SK-N-SH (cell line): ENCODE measurements around the gene DPF1. TPM values are rescaled to one million over a fixed set of nuclear protein-coding genes. Genes with fewer than 3 reads are reported as not detected.

Experiments used
- CTCF ChIA-PET: fragments of 300-600, 350-600 bp; formaldehyde crosslinking; extraction: SDS; loops from one replicate; lab custom pipeline; 2021; lab: Yijun Ruan, JAX
- POLR2A ChIA-PET: fragments of 350-600 bp; sonication (Branson Sonifier 250); formaldehyde crosslinking; extraction: SDS; loops from one replicate; lab custom pipeline; 2020; ENCODE audit warnings: antibody characterized with exemption, inconsistent platforms; lab: Yijun Ruan, JAX
- DNase-seq: peaks from one replicate; pipeline ENCODE4 v3.0.0; 2012
- H2AFZ ChIP-seq: fragments of 200-600 bp; sonication (generic); 2 replicates; pipeline ENCODE4 v1.8.1; 2016; ENCODE audit warnings: antibody characterized with exemption, mild to moderate bottlenecking, low read depth
- H3F3A ChIP-seq: fragments of 200-600 bp; sonication (generic); replicated peaks from 2 replicates; pipeline ENCODE3; 2016; ENCODE audit warnings: antibody characterized with exemption, mild to moderate bottlenecking; ENCODE audit not compliant: insufficient read depth
- H3K27ac ChIP-seq, 2 experiments: fragments of 200-500 bp in 1 of 2; fragments of 200-600 bp in 1 of 2; sonication (Bioruptor generic) in 1 of 2; sonication (generic), shearing (Covaris generic) in 1 of 2; 2 replicates each; pipeline versions ENCODE4 v1.5.1 to v1.6.1; 2014 to 2016; ENCODE audit warnings: low read depth in 2 of 2, inconsistent platforms in 1 of 2, low read length in 1 of 2, mild to moderate bottlenecking in 1 of 2, mixed read lengths in 1 of 2
- H3K27me3 ChIP-seq: fragments of 200-600 bp; sonication (generic), shearing (Covaris generic); 2 replicates; pipeline ENCODE4 v1.6.1; 2016; ENCODE audit warnings: mixed run types; ENCODE audit not compliant: insufficient read depth
- H3K36me3 ChIP-seq, 2 experiments: fragments of 200-500 bp in 1 of 2; fragments of 200-600 bp in 1 of 2; sonication (Bioruptor generic) in 1 of 2; sonication (generic) in 1 of 2; replicated peaks in 1 of 2; 2 replicates each; pipeline versions ENCODE3 to v1.5.1; 2014 to 2016; ENCODE audit warnings: low read length in 1 of 2, mild to moderate bottlenecking in 1 of 2; ENCODE audit not compliant: insufficient read depth in 2 of 2, control insufficient read depth in 1 of 2
- H3K4me1 ChIP-seq, 2 experiments: fragments of 200-500 bp in 1 of 2; fragments of 200-600 bp in 1 of 2; sonication (Bioruptor generic) in 1 of 2; sonication (generic), shearing (Covaris generic) in 1 of 2; 2 replicates each; pipeline versions ENCODE4 v1.5.1 to v1.6.1; 2014 to 2016; ENCODE audit warnings: low read depth in 1 of 2, low read length in 1 of 2, mixed run types in 1 of 2; ENCODE audit not compliant: insufficient read depth in 2 of 2, control insufficient read depth in 1 of 2
- H3K4me2 ChIP-seq: fragments of 200-600 bp; sonication (generic), shearing (Covaris generic); 2 replicates; pipeline ENCODE4 v1.6.1; 2017; ENCODE audit warnings: mixed run types
- H3K4me3 ChIP-seq, 2 experiments: fragments of 200-500 bp in 1 of 2; fragments of 200-600 bp in 1 of 2; sonication (Bioruptor generic) in 1 of 2; sonication (generic), shearing (Covaris generic) in 1 of 2; 2 replicates each; pipeline versions ENCODE4 v1.5.1 to v1.8.1; 2014 to 2016; ENCODE audit warnings: low read depth in 2 of 2, inconsistent platforms in 1 of 2, low read length in 1 of 2, mild to moderate bottlenecking in 1 of 2, mixed read lengths in 1 of 2, moderate library complexity in 1 of 2
- H3K79me2 ChIP-seq: fragments of 200-600 bp; sonication (generic); 2 replicates; pipeline ENCODE4 v1.8.1; 2017; ENCODE audit warnings: mild to moderate bottlenecking; ENCODE audit not compliant: insufficient read depth
- H3K9ac ChIP-seq: fragments of 200-600 bp; sonication (generic); 2 replicates; pipeline ENCODE4 v1.6.1; 2017; ENCODE audit warnings: mixed run types
- H3K9me2 ChIP-seq: fragments of 200-600 bp; sonication (generic); 2 replicates; pipeline ENCODE4 v1.6.1; 2017; ENCODE audit warnings: mixed run types
- H3K9me3 ChIP-seq: fragments of 200-600 bp; sonication (generic); 2 replicates; pipeline ENCODE4 v1.6.1; 2017; ENCODE audit warnings: mixed run types, mild to moderate bottlenecking, moderate library complexity
- H4K20me1 ChIP-seq: fragments of 200-600 bp; sonication (generic); 2 replicates; pipeline ENCODE4 v1.6.1; 2017; ENCODE audit warnings: mild to moderate bottlenecking, mixed run types; ENCODE audit not compliant: insufficient read depth
- CHD2 ChIP-seq: fragments of 150-350 bp; IDR thresholded peaks from 2 replicates; pipeline ENCODE4 v1.6.1; 2018; ENCODE audit warnings: low read length; ENCODE audit not compliant: partially characterized antibody
- ELF1 ChIP-seq: IDR thresholded peaks from 2 replicates; pipeline ENCODE4 v1.4.0; 2012
- FOXJ3 ChIP-seq: sonication (generic); formaldehyde crosslinking; IDR thresholded peaks from 2 replicates; pipeline ENCODE4 v1.5.1; 2020; ENCODE audit warnings: mild to moderate bottlenecking, missing genetic modification reagents
- JUND ChIP-seq: IDR thresholded peaks from 2 replicates; pipeline ENCODE4 v1.4.0; 2012
- MAX ChIP-seq: IDR thresholded peaks from 2 replicates; pipeline ENCODE4 v1.4.0; 2012; ENCODE audit warnings: low read depth
- MEF2A ChIP-seq: IDR thresholded peaks from 2 replicates; pipeline ENCODE4 v1.4.0; 2012; ENCODE audit warnings: low read depth, borderline replicate concordance
- MXI1 ChIP-seq: IDR thresholded peaks from 2 replicates; pipeline ENCODE4 v1.6.1; 2012; ENCODE audit warnings: mild to moderate bottlenecking, low read depth, low read length, improper control_type of control experiment
- NFIC ChIP-seq: IDR thresholded peaks from 2 replicates; pipeline ENCODE4 v1.4.0; 2012; ENCODE audit warnings: borderline replicate concordance
- PBX3 ChIP-seq: IDR thresholded peaks from 2 replicates; pipeline ENCODE4; 2012
- POLR2AphosphoS5 ChIP-seq: IDR thresholded peaks from 2 replicates; pipeline ENCODE4 v1.6.1; 2012; ENCODE audit warnings: low read depth, low read length
- REST ChIP-seq: IDR thresholded peaks from 2 replicates; pipeline ENCODE4 v1.6.1; 2012; ENCODE audit warnings: mild to moderate bottlenecking, low read depth, low read length, moderate library complexity
- RFX5 ChIP-seq: IDR thresholded peaks from 2 replicates; pipeline ENCODE4 v1.6.1; 2012; ENCODE audit warnings: mild to moderate bottlenecking, improper control_type of control experiment, low read length
- RXRA ChIP-seq: IDR thresholded peaks from 2 replicates; pipeline ENCODE4 v1.4.0; 2012; ENCODE audit warnings: low read depth, mild to moderate bottlenecking, borderline replicate concordance
- SIN3A ChIP-seq: IDR thresholded peaks from 2 replicates; pipeline ENCODE4 v1.6.1; 2012; ENCODE audit warnings: low read depth, mild to moderate bottlenecking, low read length, moderate library complexity, borderline replicate concordance
- SMC3 ChIP-seq: IDR thresholded peaks from 2 replicates; pipeline ENCODE4 v1.6.1; 2012; ENCODE audit warnings: low read depth, low read length, improper control_type of control experiment
- TAF1 ChIP-seq: IDR thresholded peaks from 2 replicates; pipeline ENCODE4 v1.6.1; 2012; ENCODE audit warnings: low read depth, mild to moderate bottlenecking, low read length, moderate library complexity, borderline replicate concordance
- TCF12 ChIP-seq: IDR thresholded peaks from 2 replicates; pipeline ENCODE4 v1.4.0; 2012
- TEAD4 ChIP-seq: IDR thresholded peaks from 2 replicates; pipeline ENCODE4 v1.4.0; 2012; ENCODE audit warnings: mild to moderate bottlenecking, borderline replicate concordance; ENCODE audit not compliant: insufficient read depth
- WGBS: methylation state at CpG from one replicate; pipeline ENCODE4 v1.1.6; 2017; ENCODE audit warnings: low lambda C conversion rate; 5-methylcytosine and 5-hydroxymethylcytosine counted together
- polyA plus RNA-seq, 3 experiments: library from polyadenylated mRNA; depleted of rRNA; stranded (reverse); fragments of >200 nt; gene quantifications; 2 replicates each; pipeline ENCODE4 v1.2.3, GENCODE V29; 2012

The DPF1 gene
- polyA plus RNA-seq, 1 of the 3 experiments (the other 2 are of a cell fraction) = 4.8 TPM

GRCh38 chr19:38197937-38198704 lies 25.9 kb downstream of the DPF1 start:
- WGBS = 93% methylated on average over 23 of the region's 25 CpGs
- no peaks in the 10 kb centered on the region for H3K9me2 ChIP-seq
- no peaks in the 10 kb centered on the region for H4K20me1 ChIP-seq
- H3K4me2 ChIP-seq = no peak overlapping the region
- peaks cover 0 to 20% of the 10 kb centered on the region in 2 experiments for H3K36me3 ChIP-seq
- no peak overlapping the region for H2AFZ ChIP-seq
- H3K79me2 ChIP-seq = no peaks in the 10 kb centered on the region
- no peaks in the 10 kb centered on the region for H3K27me3 ChIP-seq
- CTCF ChIA-PET = interaction anchor here (1.7 kb wide), 1 partner anchor 56 kb away, joined by 5 read pairs; no protein-coding TSS in a partner anchor
- H3K9ac ChIP-seq = no peak overlapping the region
- H3K27ac ChIP-seq = no peak overlapping the region
- POLR2A ChIA-PET = no interaction called here
- DNase-seq = no peak
- H3K4me1 ChIP-seq = no peaks in the 10 kb centered on the region; a peak in 1 of 4 replicates
- no peaks in the 10 kb centered on the region for H3K9me3 ChIP-seq
- H3K4me3 ChIP-seq = no peak overlapping the region
- no peaks in the 10 kb centered on the region for H3F3A ChIP-seq
- TF ChIP-seq MXI1 = no peak
- TF ChIP-seq FOXJ3 (CRISPR knock-in tag) = no peak
- no peak for TF ChIP-seq SIN3A
- TF ChIP-seq CHD2 = no peak
- no peak for TF ChIP-seq TCF12
- TF ChIP-seq SMC3 = no peak
- no peak for TF ChIP-seq NFIC
- TF ChIP-seq JUND = no peak
- no peak for TF ChIP-seq REST
- no peak for TF ChIP-seq RXRA
- TF ChIP-seq MEF2A = no peak
- no peak for TF ChIP-seq ELF1
- TF ChIP-seq RFX5 = no peak
- no peak for TF ChIP-seq MAX
- TF ChIP-seq POLR2AphosphoS5 = no peak
- TF ChIP-seq TEAD4 = no peak
- TF ChIP-seq TAF1 = no peak
- no peak for TF ChIP-seq PBX3
